Measurements from ENCODE around the gene KIZ. TPM values are rescaled to one million over a fixed set of nuclear protein-coding genes. Genes with fewer than 3 reads are reported as not detected.
A peak's percentile ranks its signal among the peaks of the same experiment; 100 is the strongest.

KIZ gene
- total RNA-seq, 4 donors from 2014 or later, result 46.7 to 73.0 (median 48.6) TPM

GRCh38 chr20:21101932-21102575, 23.8 kb upstream of the KIZ start:
- peaks cover 30 to 50% of the 10 kb centered on the region in 2 donors for H3K4me1 ChIP-seq
- H3K36me3 ChIP-seq, result no peaks in the 10 kb centered on the region
- peak in 1 of 2 donors; percentile 13 for DNase-seq
- peaks cover 73% of the 10 kb centered on the region for H3K27me3 ChIP-seq
- intact Hi-C loops (cut with DNase I), result no loop called here
- no peaks in the 10 kb centered on the region for H3K9me3 ChIP-seq
- TF ChIP-seq, protein P1, sequence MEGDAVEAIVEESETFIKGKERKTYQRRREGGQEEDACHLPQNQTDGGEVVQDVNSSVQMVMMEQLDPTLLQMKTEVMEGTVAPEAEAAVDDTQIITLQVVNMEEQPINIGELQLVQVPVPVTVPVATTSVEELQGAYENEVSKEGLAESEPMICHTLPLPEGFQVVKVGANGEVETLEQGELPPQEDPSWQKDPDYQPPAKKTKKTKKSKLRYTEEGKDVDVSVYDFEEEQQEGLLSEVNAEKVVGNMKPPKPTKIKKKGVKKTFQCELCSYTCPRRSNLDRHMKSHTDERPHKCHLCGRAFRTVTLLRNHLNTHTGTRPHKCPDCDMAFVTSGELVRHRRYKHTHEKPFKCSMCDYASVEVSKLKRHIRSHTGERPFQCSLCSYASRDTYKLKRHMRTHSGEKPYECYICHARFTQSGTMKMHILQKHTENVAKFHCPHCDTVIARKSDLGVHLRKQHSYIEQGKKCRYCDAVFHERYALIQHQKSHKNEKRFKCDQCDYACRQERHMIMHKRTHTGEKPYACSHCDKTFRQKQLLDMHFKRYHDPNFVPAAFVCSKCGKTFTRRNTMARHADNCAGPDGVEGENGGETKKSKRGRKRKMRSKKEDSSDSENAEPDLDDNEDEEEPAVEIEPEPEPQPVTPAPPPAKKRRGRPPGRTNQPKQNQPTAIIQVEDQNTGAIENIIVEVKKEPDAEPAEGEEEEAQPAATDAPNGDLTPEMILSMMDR (IDR thresholded peaks at IDR 0.05), result no peak
- no peak for TF ChIP-seq POLR2A (IDR thresholded peaks at IDR 0.05)
- H3K27ac ChIP-seq, result no peak overlapping the region
- 6 to 8% methylated on average over 18 to 27 of the region's 35 CpGs for WGBS, 2 donors
- H3K4me3 ChIP-seq (replicated peaks in 1 of 3), result peak overlapping the region in 1 of 3 donors; percentile 18

DNA sequence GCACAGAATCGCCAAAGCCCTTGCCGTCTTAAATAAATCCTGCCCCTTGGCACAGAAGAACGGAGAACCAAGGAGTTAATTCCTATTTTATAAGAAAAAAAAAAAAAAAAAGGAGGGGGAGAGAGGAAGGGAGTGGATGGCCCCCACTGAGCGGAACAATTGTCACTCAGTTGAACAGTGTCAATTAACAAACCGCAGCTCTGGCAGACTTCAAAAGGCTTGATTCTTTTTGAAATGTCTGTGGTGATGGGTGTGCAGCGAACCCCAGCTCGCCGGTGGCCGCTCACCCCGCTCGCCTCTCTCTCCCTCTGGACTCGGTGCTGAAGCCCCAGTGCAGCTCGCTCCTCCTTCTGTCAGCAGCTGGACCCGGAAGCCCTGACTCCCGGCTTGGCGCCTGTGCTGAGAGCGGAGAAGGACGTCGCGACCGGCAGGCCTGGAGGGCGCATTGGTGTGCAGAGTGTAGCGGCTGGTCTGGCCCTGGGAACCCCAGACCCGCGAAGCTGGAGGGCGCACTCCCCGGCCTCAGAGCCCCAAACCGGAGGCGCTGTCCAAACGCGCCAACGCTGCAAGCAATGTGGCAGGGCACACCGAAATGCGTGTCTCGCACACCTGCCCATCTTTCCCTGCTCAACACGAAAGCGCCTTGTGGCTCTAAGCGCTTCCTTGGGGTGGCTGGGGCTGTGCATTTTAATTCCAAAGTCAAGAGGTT, 23.1 kb upstream of the KIZ start:
- no peak for TF ChIP-seq POLR2A (IDR thresholded peaks at IDR 0.05)
- TF ChIP-seq, protein P1 (IDR thresholded peaks at IDR 0.05), result no peak
- DNase-seq, result peak; percentile 51 to 61
- Histone ChIP-seq H3K4me1 (peaks cover 30 to 50% of the 10 kb centered on the region in 2 donors), H3K27ac (no peak overlapping the region), H3K27me3 (peaks cover 73% of the 10 kb centered on the region), H3K9me3 (no peaks in the 10 kb centered on the region), H3K36me3 (no peaks in the 10 kb centered on the region), H3K4me3 (replicated peaks in 1 of 3) (peak overlapping the region in 1 of 3 donors; percentile 18)
- 2 to 4% methylated on average over 28 to 34 of the region's 38 CpGs for WGBS, 2 donors
- intact Hi-C loops (cut with DNase I), result no loop called here

DNA sequence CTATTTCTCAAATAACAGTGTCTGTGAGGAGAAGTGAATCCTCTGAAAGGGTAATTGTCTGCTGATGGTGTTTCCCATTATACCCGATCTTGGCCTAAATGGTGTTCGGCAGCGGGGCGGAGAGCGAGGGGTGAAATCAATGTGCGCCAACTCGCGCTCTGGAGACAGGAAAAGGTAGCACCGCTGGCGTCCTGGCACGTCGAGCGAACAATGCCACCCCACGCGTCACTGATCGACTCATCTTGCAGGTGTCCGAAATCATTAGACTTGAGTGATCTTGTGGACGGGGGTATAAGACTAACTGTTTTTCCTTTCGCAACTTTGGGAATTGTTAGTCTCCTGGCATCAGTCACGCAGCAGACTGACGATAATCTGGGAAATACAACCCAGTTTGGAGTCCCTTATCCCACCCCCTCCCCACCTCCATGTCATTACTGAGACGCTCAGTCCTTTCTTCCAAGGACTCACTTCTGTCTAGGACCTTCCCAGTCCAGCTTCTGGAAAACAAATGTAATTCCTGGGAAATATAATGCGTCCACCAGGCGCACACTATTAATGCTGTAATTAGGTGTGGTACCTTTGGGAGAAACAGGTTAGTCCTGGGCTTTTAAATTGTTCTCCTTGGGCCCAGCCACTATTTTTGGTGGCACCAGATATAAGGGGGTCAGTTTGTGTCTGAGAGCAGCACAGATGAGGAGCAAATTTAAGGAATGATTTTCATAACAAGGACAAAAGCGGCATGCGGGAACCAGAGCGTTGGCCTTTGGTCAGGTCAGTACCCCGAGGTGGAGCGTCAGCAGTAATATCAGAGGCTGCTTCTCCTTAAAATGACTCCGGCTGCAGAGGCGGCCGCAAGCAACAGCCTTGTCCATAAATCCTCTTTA, 22.1 kb upstream of the KIZ start:
- WGBS, 2 donors, result 12 to 19% methylated on average over 32 of the region's 32 CpGs
- peaks cover 30 to 50% of the 10 kb centered on the region in 2 donors for H3K4me1 ChIP-seq
- no peak for DNase-seq
- H3K9me3 ChIP-seq, result no peaks in the 10 kb centered on the region
- H3K36me3 ChIP-seq, result no peaks in the 10 kb centered on the region
- no peak overlapping the region for H3K4me3 ChIP-seq (replicated peaks in 1 of 3)
- H3K27ac ChIP-seq, result no peak overlapping the region
- no peak for TF ChIP-seq POLR2A (IDR thresholded peaks at IDR 0.05)
- TF ChIP-seq, protein P1 (IDR thresholded peaks at IDR 0.05), result no peak
- H3K27me3 ChIP-seq, result peaks cover 68% of the 10 kb centered on the region
- intact Hi-C loops (cut with DNase I), result no loop called here

DNA sequence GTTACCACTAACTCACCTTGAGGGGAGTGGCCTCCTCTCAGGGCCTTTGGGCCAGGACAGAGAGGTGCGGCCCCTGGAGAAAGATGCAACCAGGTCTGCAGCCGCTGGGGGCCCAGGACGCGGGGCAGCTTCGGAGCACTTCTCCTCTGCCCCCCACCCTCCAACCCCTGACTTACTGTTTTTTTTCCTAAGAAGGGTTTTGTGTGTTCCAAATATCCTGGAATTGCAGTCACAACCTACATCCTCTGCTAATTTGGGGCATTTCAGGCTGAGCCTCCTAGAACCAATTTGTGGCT, 21.5 kb upstream of the KIZ start:
- H3K27me3 ChIP-seq, result peaks cover 62% of the 10 kb centered on the region
- intact Hi-C loops (cut with DNase I), result no loop called here
- H3K27ac ChIP-seq, result no peak overlapping the region
- H3K36me3 ChIP-seq, result no peaks in the 10 kb centered on the region
- 10 to 13% methylated on average over 3 to 5 of the region's 5 CpGs for WGBS, 2 donors
- H3K9me3 ChIP-seq, result no peaks in the 10 kb centered on the region
- TF ChIP-seq, protein P1 (IDR thresholded peaks at IDR 0.05), result no peak
- TF ChIP-seq POLR2A (IDR thresholded peaks at IDR 0.05), result no peak
- no peak for DNase-seq
- H3K4me1 ChIP-seq, result peaks cover 30 to 50% of the 10 kb centered on the region in 2 donors
- no peak overlapping the region for H3K4me3 ChIP-seq (replicated peaks in 1 of 3)
